PC-9 (cell line): Measurements from ENCODE around the gene PXN. TPM values are rescaled to one million over a fixed set of nuclear protein-coding genes. Genes with fewer than 3 reads are reported as not detected.
"Not testable (repeated sequence)": the region's sequence is repeated elsewhere in the genome, so short reads cannot be mapped to it uniquely, and the experiment has no call there.

Experiments used
- BruUV-seq: library from RNA; stranded (reverse); fragments of 400-500 nt; replicated peaks from 2 replicates; lab custom pipeline; 2021; lab: Mats Ljungman, UMichigan
- CTCF ChIA-PET: fragments of 300-600 bp; sonication (Branson Sonifier 250); formaldehyde crosslinking; loops from one replicate; lab custom pipeline; 2022; ENCODE audit warnings: antibody characterized with exemption; lab: Charles Lee
- POLR2A ChIA-PET: fragments of 300-600 bp; sonication (Branson Sonifier 250); formaldehyde crosslinking; loops from one replicate; lab custom pipeline; 2022; ENCODE audit warnings: antibody characterized with exemption; ENCODE audit not compliant: unreplicated experiment; lab: Charles Lee
- DNase-seq, 2 experiments: peaks; one replicate each; pipeline versions ENCODE4 v3.0.0 to v3.0.0-alpha.2; 2015 to 2022; ENCODE audit warnings: mixed read lengths in 1 of 2
- H2AFZ ChIP-seq: fragments of 200-600 bp; sonication (generic); 2 replicates; pipeline ENCODE4 v1.8.1; 2017; ENCODE audit warnings: antibody characterized with exemption
- H3F3A ChIP-seq: fragments of 200-600 bp; sonication (generic); 2 replicates; pipeline ENCODE4 v1.8.1; 2017; ENCODE audit warnings: antibody characterized with exemption, mild to moderate bottlenecking, low read depth; ENCODE audit not compliant: insufficient read depth
- H3K27ac ChIP-seq: fragments of 200-600 bp; sonication (generic); 2 replicates; pipeline ENCODE4 v1.6.1; 2016; ENCODE audit warnings: mixed run types
- H3K27me3 ChIP-seq: fragments of 200-600 bp; sonication (generic); 2 replicates; pipeline ENCODE4 v1.6.1; 2016; ENCODE audit warnings: low read depth, mixed run types; ENCODE audit not compliant: insufficient read depth
- H3K36me3 ChIP-seq: fragments of 200-600 bp; sonication (generic); 2 replicates; pipeline ENCODE4 v1.6.1; 2016; ENCODE audit warnings: low read depth, mixed run types
- H3K4me1 ChIP-seq: fragments of 200-600 bp; sonication (generic); replicated peaks from 2 replicates; pipeline ENCODE4 v1.6.1; 2016; ENCODE audit warnings: mixed run types; ENCODE audit not compliant: insufficient read depth
- H3K4me2 ChIP-seq: fragments of 200-600 bp; sonication (generic); 2 replicates; pipeline ENCODE4 v1.6.1; 2017; ENCODE audit warnings: mixed run types
- H3K4me3 ChIP-seq: fragments of 200-600 bp; sonication (generic); 2 replicates; pipeline ENCODE4 v1.6.1; 2016; ENCODE audit warnings: mixed run types
- H3K79me2 ChIP-seq: fragments of 200-600 bp; sonication (generic); 2 replicates; pipeline ENCODE4 v1.6.1; 2017; ENCODE audit warnings: low read depth, mixed run types
- H3K9me2 ChIP-seq: fragments of 200-600 bp; sonication (generic); 2 replicates; pipeline ENCODE4 v1.8.1; 2017; ENCODE audit warnings: mild to moderate bottlenecking; ENCODE audit not compliant: insufficient read depth
- H3K9me3 ChIP-seq: fragments of 200-600 bp; sonication (generic); 2 replicates; pipeline ENCODE4 v1.8.1; 2016; ENCODE audit warnings: low read depth; ENCODE audit not compliant: insufficient read depth
- H4K20me1 ChIP-seq: fragments of 200-600 bp; sonication (generic); 2 replicates; pipeline ENCODE4 v1.8.1; 2017; ENCODE audit not compliant: insufficient read depth
- EZH2 ChIP-seq: fragments of 200-600 bp; sonication (generic); IDR thresholded peaks from 2 replicates; pipeline ENCODE4 v1.8.0; 2017; ENCODE audit warnings: antibody characterized with exemption, low read depth
- intact Hi-C: fragments of 100-400 bp; cut with micrococcal nuclease; formaldehyde crosslinking; loops from one replicate; pipeline ENCODE4 v1.10.0; 2022; ENCODE audit not compliant: unreplicated experiment
- total RNA-seq: library from RNA; stranded (reverse); gene quantifications from 2 replicates; pipeline ENCODE4 v1.2.3, GENCODE V29; 2021
- TF ChIP-seq, protein P1 (sequence below): fragments of 200-600 bp; sonication (generic); conservative IDR thresholded peaks from 2 replicates; pipeline ENCODE4 v1.6.1; 2017; ENCODE audit warnings: mixed run types, antibody characterized with exemption, mild to moderate bottlenecking, moderate library complexity

The PXN gene
- total RNA-seq, 1 experiment from 2014 or later: 218 TPM

DNA sequence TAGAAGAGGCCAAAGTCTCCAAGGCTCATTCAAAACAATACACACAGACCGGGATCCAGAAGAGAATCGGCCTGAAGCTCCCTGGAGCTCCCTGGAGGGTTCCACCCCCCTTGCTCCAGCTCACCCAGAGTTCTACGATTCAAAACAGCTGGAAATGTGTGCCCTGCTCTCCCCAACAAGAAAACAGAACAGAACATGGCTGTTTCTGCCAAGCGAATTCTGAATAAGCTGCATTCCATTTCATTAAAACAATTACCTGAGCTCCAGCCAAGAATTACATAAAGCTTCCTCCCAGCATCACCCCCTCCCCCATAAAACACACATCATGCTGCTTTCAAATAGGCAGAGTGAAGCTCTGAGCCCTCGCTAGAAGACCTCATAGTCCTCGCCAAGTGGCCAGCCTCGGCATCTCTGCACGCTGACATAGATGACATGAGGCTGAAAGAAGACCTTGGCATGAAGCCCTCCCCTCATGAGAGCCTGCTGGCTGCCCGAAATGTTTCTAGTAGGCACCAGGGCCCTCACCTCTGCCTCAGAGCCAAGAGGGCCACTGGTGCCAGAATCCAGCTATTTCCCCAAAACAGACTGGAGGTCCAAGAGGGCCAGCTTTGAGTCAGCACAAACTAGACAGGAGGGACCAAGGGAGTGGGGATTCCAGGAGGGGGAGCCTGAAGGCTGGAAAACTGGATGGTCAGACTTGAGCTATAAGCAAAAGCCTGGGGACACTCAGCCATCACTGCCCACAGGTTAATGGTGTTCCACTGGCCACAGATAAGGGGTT lies 8.3 kb downstream of the PXN start:
- Histone ChIP-seq H3K79me2 (peaks cover 93% of the 10 kb centered on the region), H3K4me1 (peaks cover 34% of the 10 kb centered on the region), H3K27me3 (no peaks in the 10 kb centered on the region), H3K36me3 (no peaks in the 10 kb centered on the region; the same call in 1 of the 2 replicates), H2AFZ (no peak overlapping the region), H3K4me3 (no peak overlapping the region), H3K9me2 (no peaks in the 10 kb centered on the region), H4K20me1 (peaks cover 23% of the 10 kb centered on the region), H3K4me2 (peak overlapping the region; percentile 40; the same call in 1 of the 2 replicates), H3K9me3 (no peaks in the 10 kb centered on the region), H3F3A (peaks cover 1% of the 10 kb centered on the region), H3K27ac (0 out of 2 replicates have a peak overlapping the region, but pooled peaks have one; percentile 34)
- peak in 1 of 2 experiments; percentile 66 for DNase-seq
- intact Hi-C loops: loop anchor here (1.0 kb wide), 2 partner anchors 10 to 170 kb away; no protein-coding TSS in a partner anchor
- no TSS peak for BruUV-seq
- ChIA-PET POLR2A (interaction anchor here (0.6 to 1.4 kb wide), 6 partner anchors 23 to 402 kb away, joined by 4 to 26 read pairs (median 18); partner anchors contain the start of genes RNU4-2 and RPLP0), CTCF (interaction anchor here (0.5 to 1.9 kb wide), 10 partner anchors 8 to 69 kb away, joined by 3 to 21 read pairs (median 6); partner anchors contain the start of gene PXN)
- TF ChIP-seq EZH2: no peak
- TF ChIP-seq, protein P1, sequence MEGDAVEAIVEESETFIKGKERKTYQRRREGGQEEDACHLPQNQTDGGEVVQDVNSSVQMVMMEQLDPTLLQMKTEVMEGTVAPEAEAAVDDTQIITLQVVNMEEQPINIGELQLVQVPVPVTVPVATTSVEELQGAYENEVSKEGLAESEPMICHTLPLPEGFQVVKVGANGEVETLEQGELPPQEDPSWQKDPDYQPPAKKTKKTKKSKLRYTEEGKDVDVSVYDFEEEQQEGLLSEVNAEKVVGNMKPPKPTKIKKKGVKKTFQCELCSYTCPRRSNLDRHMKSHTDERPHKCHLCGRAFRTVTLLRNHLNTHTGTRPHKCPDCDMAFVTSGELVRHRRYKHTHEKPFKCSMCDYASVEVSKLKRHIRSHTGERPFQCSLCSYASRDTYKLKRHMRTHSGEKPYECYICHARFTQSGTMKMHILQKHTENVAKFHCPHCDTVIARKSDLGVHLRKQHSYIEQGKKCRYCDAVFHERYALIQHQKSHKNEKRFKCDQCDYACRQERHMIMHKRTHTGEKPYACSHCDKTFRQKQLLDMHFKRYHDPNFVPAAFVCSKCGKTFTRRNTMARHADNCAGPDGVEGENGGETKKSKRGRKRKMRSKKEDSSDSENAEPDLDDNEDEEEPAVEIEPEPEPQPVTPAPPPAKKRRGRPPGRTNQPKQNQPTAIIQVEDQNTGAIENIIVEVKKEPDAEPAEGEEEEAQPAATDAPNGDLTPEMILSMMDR: no peak

DNA sequence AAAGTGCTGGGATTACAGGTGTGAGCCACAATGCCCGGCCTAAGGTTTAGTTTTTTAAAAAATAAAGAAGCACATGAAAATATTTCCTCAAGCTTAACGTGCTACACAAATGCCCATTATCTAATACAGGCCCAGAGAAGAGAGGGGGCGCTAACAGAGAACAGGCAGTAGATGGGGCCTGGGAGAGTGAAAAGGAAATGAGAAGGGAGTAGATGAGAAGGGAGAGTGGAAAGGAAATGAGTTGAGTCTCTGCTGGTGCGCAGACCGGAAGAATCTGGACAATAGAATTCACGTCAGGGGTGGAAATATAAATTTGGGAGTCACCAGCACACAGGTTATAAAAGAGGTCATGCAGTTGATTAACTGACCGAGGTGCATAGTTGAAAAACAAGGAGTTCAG lies 10.7 kb downstream of the PXN start:
- no TSS peak for BruUV-seq
- ChIA-PET POLR2A (no interaction called here), CTCF (no interaction called here)
- H2AFZ ChIP-seq: no peak overlapping the region
- TF ChIP-seq, protein P1: no peak
- TF ChIP-seq EZH2: no peak
- no peak overlapping the region for H3K4me3 ChIP-seq
- no peaks in the 10 kb centered on the region for H3K9me2 ChIP-seq
- H3K79me2 ChIP-seq: peaks cover 93% of the 10 kb centered on the region
- H3K27me3 ChIP-seq: no peaks in the 10 kb centered on the region
- no peak overlapping the region for H3K27ac ChIP-seq
- intact Hi-C loops: no loop called here
- no peak overlapping the region for H3K4me2 ChIP-seq
- no peaks in the 10 kb centered on the region; the same call in none of the 2 replicates for H3F3A ChIP-seq
- no peak for DNase-seq
- no peaks in the 10 kb centered on the region for H3K9me3 ChIP-seq
- no peaks in the 10 kb centered on the region for H3K36me3 ChIP-seq
- H4K20me1 ChIP-seq: peaks cover 21% of the 10 kb centered on the region
- H3K4me1 ChIP-seq: peaks cover 20% of the 10 kb centered on the region

DNA sequence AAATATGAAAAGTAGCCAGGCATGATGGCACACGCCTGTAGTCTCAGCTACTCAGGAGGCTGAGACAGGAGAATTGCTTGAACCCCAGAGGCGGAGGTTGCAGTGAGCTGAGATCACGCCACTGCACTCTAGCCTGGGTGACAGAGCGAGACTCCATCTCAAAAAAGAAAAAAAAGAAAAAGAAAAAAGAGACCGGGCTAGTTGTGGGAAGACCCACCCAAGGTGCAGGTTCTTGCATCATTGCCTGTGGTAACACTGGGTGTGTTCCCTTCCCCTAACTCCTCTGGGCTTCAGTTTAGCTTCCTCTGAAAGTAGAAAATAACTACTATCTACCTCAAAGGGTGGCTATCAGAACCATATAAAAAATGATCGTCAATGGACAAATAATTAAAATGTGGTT lies 12.2 kb downstream of the PXN start:
- CTCF ChIA-PET, DNase-seq, BruUV-seq, H3K9me2 ChIP-seq, POLR2A ChIA-PET, intact Hi-C loops, H3K27ac ChIP-seq, H3K36me3 ChIP-seq, H2AFZ ChIP-seq, H3K27me3 ChIP-seq, H3F3A ChIP-seq, H3K4me2 ChIP-seq, H3K9me3 ChIP-seq, H3K4me3 ChIP-seq: not testable (repeated sequence)
- H3K79me2 ChIP-seq: peaks cover 90% of the 10 kb centered on the region
- peaks cover 21% of the 10 kb centered on the region for H4K20me1 ChIP-seq
- H3K4me1 ChIP-seq: peaks cover 13% of the 10 kb centered on the region
